OCI-LY1 (cell line): ENCODE measurements around the gene SEL1L3.
A peak's percentile ranks its signal among the peaks of the same experiment; 100 is the strongest.

Experiments
- H2AFZ ChIP-seq: fragments of 200-600 bp; sonication (generic), shearing (Covaris generic); 2 replicates; pipeline ENCODE4 v1.6.0; 2014; ENCODE audit warnings: antibody characterized with exemption, mild to moderate bottlenecking, low read length
- H3F3A ChIP-seq: fragments of 200-600 bp; sonication (generic), shearing (Covaris generic); 2 replicates; pipeline ENCODE4 v1.6.0; 2014; ENCODE audit warnings: mild to moderate bottlenecking, antibody characterized with exemption, low read length, moderate library complexity; ENCODE audit not compliant: insufficient read depth
- H3K27ac ChIP-seq: fragments of 200-600 bp; sonication (generic); 2 replicates; pipeline ENCODE4 v1.5.1; 2014; ENCODE audit warnings: low read length, mixed run types, mild to moderate bottlenecking, low read depth; ENCODE audit not compliant: poor library complexity, severe bottlenecking
- H3K27me3 ChIP-seq: fragments of 200-600 bp; sonication (generic); 2 replicates; pipeline ENCODE4 v1.6.0; 2014; ENCODE audit warnings: antibody characterized with exemption, mild to moderate bottlenecking, low read length, moderate library complexity; ENCODE audit not compliant: insufficient read depth
- H3K36me3 ChIP-seq: fragments of 200-600 bp; sonication (generic); 2 replicates; pipeline ENCODE4 v1.6.1; 2014; ENCODE audit warnings: mild to moderate bottlenecking, antibody characterized with exemption, low read length, moderate library complexity, mixed read lengths; ENCODE audit not compliant: insufficient read depth
- H3K4me1 ChIP-seq: fragments of 200-600 bp; sonication (generic); 2 replicates; pipeline ENCODE4 v1.5.1; 2014; ENCODE audit warnings: mild to moderate bottlenecking, low read length, moderate library complexity; ENCODE audit not compliant: insufficient read depth, severe bottlenecking
- H3K4me2 ChIP-seq: fragments of 200-600 bp; sonication (generic), shearing (Covaris generic); 2 replicates; pipeline ENCODE4 v1.6.1; 2014; ENCODE audit warnings: low read length
- H3K4me3 ChIP-seq: fragments of 200-600 bp; sonication (generic); 2 replicates; pipeline ENCODE4 v1.5.1; 2014; ENCODE audit warnings: low read length, low read depth, mild to moderate bottlenecking, mixed read lengths; ENCODE audit not compliant: poor library complexity, severe bottlenecking
- H3K79me2 ChIP-seq: fragments of 200-600 bp; shearing (Covaris generic); 2 replicates; pipeline ENCODE4 v1.6.1; 2016; ENCODE audit warnings: mixed run types, low read length, mixed read lengths; ENCODE audit not compliant: insufficient read depth
- H3K9ac ChIP-seq: fragments of 200-600 bp; sonication (generic), shearing (Covaris generic); 2 replicates; pipeline ENCODE4 v1.6.1; 2014; ENCODE audit warnings: mild to moderate bottlenecking, low read length, mixed read lengths
- H3K9me2 ChIP-seq: fragments of 200-600 bp; sonication (generic), shearing (Covaris generic); 2 replicates; pipeline ENCODE4 v1.6.1; 2014; ENCODE audit warnings: low read depth, mild to moderate bottlenecking, low read length, mixed read lengths
- H3K9me3 ChIP-seq: fragments of 200-600 bp; shearing (Covaris generic); 2 replicates; pipeline ENCODE4 v1.6.1; 2014; ENCODE audit warnings: low read length, mixed read lengths
- H4K20me1 ChIP-seq: fragments of 200-600 bp; sonication (generic), shearing (Covaris generic); 2 replicates; pipeline ENCODE4 v1.6.0; 2016; ENCODE audit warnings: mild to moderate bottlenecking, low read length; ENCODE audit not compliant: insufficient read depth
- CTCF ChIP-seq: fragments of 200-600 bp; sonication (generic), shearing (Covaris generic); IDR thresholded peaks from 2 replicates; pipeline ENCODE4 v1.5.1; 2017; ENCODE audit warnings: mild to moderate bottlenecking, antibody characterized with exemption, low read length, moderate library complexity, mixed read lengths
- EZH2 ChIP-seq: fragments of 200-600 bp; sonication (generic), shearing (Covaris generic); IDR thresholded peaks from 2 replicates; pipeline ENCODE4 v1.8.0; 2017; ENCODE audit warnings: borderline replicate concordance, mixed run types, mild to moderate bottlenecking, antibody characterized with exemption, low read length, moderate library complexity, mixed read lengths

SEL1L3 gene

GRCh38 chr4:25844961-25845712, 17.7 kb downstream of the SEL1L3 start:
- Histone ChIP-seq H3K79me2 (peaks cover 71% of the 10 kb centered on the region), H3K9ac (no peak overlapping the region), H3K27me3 (no peaks in the 10 kb centered on the region), H3K9me2 (no peaks in the 10 kb centered on the region), H3K4me1 (peaks cover 33% of the 10 kb centered on the region), H3K9me3 (no peaks in the 10 kb centered on the region), H2AFZ (no peak overlapping the region), H3K4me3 (no peak overlapping the region), H3K4me2 (no peak overlapping the region; the same call in 1 of the 2 replicates), H3K27ac (no peak overlapping the region), H3F3A (no peaks in the 10 kb centered on the region), H4K20me1 (no peaks in the 10 kb centered on the region), H3K36me3 (peaks cover 84% of the 10 kb centered on the region)
- TF ChIP-seq EZH2 (no peak), CTCF (no peak)

DNA sequence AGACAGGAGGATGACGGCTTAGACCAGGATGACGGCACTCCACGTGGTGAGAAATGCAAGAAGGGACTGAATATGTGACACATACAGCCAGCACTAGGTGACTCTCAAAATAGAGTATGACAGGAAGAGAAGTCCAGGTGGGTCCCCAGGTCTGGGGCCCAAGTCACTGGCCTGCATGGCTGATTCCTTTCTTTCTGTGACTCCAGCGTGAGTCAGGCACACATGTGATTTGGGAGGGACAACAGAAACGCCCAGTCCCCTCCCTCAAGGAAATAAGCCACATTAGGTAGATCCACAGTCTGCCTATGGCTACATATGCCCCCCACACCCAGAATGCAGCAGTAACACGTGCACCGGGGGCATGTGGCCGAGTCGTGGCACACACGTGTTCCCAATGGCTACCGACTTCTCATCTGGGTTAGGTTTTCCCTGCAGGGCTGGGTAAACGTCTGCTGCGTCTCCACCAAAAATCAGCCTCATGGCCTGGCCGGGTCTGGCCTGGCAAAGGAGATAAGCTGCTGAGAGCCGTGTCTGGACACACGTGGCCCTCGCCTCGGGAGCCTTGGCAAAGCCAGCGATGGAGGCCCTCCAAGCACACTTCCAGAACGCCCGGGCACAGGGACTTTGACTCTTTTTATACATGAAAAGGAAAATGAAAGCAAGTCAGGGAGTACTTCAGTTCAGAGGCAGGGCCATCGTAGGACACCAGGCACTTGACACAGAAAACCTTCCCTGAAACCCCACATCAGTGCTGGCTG, 19.3 kb downstream of the SEL1L3 start:
- H3F3A ChIP-seq = no peaks in the 10 kb centered on the region
- peaks cover 88% of the 10 kb centered on the region for H3K36me3 ChIP-seq
- no peaks in the 10 kb centered on the region for H3K27me3 ChIP-seq
- no peak for TF ChIP-seq CTCF
- no peak for TF ChIP-seq EZH2
- H3K4me3 ChIP-seq = no peak overlapping the region
- H3K9me3 ChIP-seq = no peaks in the 10 kb centered on the region
- H3K4me1 ChIP-seq = peaks cover 33% of the 10 kb centered on the region
- no peak overlapping the region for H3K27ac ChIP-seq
- no peaks in the 10 kb centered on the region for H3K9me2 ChIP-seq
- peaks cover 68% of the 10 kb centered on the region for H3K79me2 ChIP-seq
- H3K4me2 ChIP-seq = peak overlapping the region; percentile 18; the same call in 1 of the 2 replicates
- H4K20me1 ChIP-seq = no peaks in the 10 kb centered on the region
- H2AFZ ChIP-seq = no peak overlapping the region
- no peak overlapping the region for H3K9ac ChIP-seq

DNA sequence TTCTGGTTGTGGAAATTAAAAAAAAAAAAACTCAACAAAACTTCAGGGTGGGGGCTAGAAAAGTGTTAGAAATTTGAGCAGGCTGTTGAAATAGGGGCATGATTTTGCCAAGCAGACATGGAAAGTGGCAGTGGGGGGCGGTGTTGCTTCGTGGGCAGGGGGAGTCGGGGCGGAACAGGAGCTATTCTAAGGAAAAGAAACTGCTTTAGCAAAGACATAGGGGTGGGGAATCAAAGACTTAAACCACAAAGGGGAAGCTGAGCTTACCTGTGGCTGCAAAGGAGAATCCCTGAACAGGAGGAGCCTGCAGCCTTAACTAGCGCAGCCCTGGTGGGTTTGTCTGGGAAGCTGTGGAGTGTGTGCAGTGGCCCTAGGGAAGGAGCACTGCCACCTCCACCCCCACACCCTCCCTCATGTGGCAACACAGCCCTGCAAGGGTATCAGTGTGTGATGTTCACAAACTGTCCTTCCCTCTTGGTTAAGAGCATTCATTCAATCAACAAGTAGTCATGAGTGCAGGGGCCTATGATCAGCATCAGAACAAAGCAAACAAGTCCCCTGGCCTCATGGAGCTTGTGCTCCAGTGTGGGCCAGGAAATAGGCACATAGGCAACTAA, 20.5 kb downstream of the SEL1L3 start:
- no peak for TF ChIP-seq EZH2
- TF ChIP-seq CTCF = peak; percentile 41
- Histone ChIP-seq H3K27me3 (no peaks in the 10 kb centered on the region), H4K20me1 (no peaks in the 10 kb centered on the region), H3K27ac (peak overlapping the region; percentile 57), H3K4me3 (no peak overlapping the region), H3K36me3 (peaks cover 88% of the 10 kb centered on the region), H3K9me2 (no peaks in the 10 kb centered on the region), H3K9ac (no peak overlapping the region), H3K4me2 (peak overlapping the region; percentile 18; the same call in 1 of the 2 replicates), H3K9me3 (no peaks in the 10 kb centered on the region), H3F3A (no peaks in the 10 kb centered on the region), H2AFZ (no peak overlapping the region), H3K79me2 (peaks cover 69% of the 10 kb centered on the region), H3K4me1 (peaks cover 33% of the 10 kb centered on the region)
